OCI-LY1 (cell line): ENCODE measurements around the gene MED26.

Experiments
- H2AFZ ChIP-seq: fragments of 200-600 bp; sonication (generic), shearing (Covaris generic); 2 replicates; pipeline ENCODE4 v1.6.0; 2014; ENCODE audit warnings: antibody characterized with exemption, mild to moderate bottlenecking, low read length
- H3F3A ChIP-seq: fragments of 200-600 bp; sonication (generic), shearing (Covaris generic); 2 replicates; pipeline ENCODE4 v1.6.0; 2014; ENCODE audit warnings: mild to moderate bottlenecking, antibody characterized with exemption, low read length, moderate library complexity; ENCODE audit not compliant: insufficient read depth
- H3K27ac ChIP-seq: fragments of 200-600 bp; sonication (generic); 2 replicates; pipeline ENCODE4 v1.5.1; 2014; ENCODE audit warnings: low read length, mixed run types, mild to moderate bottlenecking, low read depth; ENCODE audit not compliant: poor library complexity, severe bottlenecking
- H3K27me3 ChIP-seq: fragments of 200-600 bp; sonication (generic); 2 replicates; pipeline ENCODE4 v1.6.0; 2014; ENCODE audit warnings: antibody characterized with exemption, mild to moderate bottlenecking, low read length, moderate library complexity; ENCODE audit not compliant: insufficient read depth
- H3K36me3 ChIP-seq: fragments of 200-600 bp; sonication (generic); 2 replicates; pipeline ENCODE4 v1.6.1; 2014; ENCODE audit warnings: mild to moderate bottlenecking, antibody characterized with exemption, low read length, moderate library complexity, mixed read lengths; ENCODE audit not compliant: insufficient read depth
- H3K4me1 ChIP-seq: fragments of 200-600 bp; sonication (generic); 2 replicates; pipeline ENCODE4 v1.5.1; 2014; ENCODE audit warnings: mild to moderate bottlenecking, low read length, moderate library complexity; ENCODE audit not compliant: insufficient read depth, severe bottlenecking
- H3K4me2 ChIP-seq: fragments of 200-600 bp; sonication (generic), shearing (Covaris generic); 2 replicates; pipeline ENCODE4 v1.6.1; 2014; ENCODE audit warnings: low read length
- H3K4me3 ChIP-seq: fragments of 200-600 bp; sonication (generic); 2 replicates; pipeline ENCODE4 v1.5.1; 2014; ENCODE audit warnings: low read length, low read depth, mild to moderate bottlenecking, mixed read lengths; ENCODE audit not compliant: poor library complexity, severe bottlenecking
- H3K79me2 ChIP-seq: fragments of 200-600 bp; shearing (Covaris generic); 2 replicates; pipeline ENCODE4 v1.6.1; 2016; ENCODE audit warnings: mixed run types, low read length, mixed read lengths; ENCODE audit not compliant: insufficient read depth
- H3K9ac ChIP-seq: fragments of 200-600 bp; sonication (generic), shearing (Covaris generic); 2 replicates; pipeline ENCODE4 v1.6.1; 2014; ENCODE audit warnings: mild to moderate bottlenecking, low read length, mixed read lengths
- H3K9me2 ChIP-seq: fragments of 200-600 bp; sonication (generic), shearing (Covaris generic); 2 replicates; pipeline ENCODE4 v1.6.1; 2014; ENCODE audit warnings: low read depth, mild to moderate bottlenecking, low read length, mixed read lengths
- H3K9me3 ChIP-seq: fragments of 200-600 bp; shearing (Covaris generic); 2 replicates; pipeline ENCODE4 v1.6.1; 2014; ENCODE audit warnings: low read length, mixed read lengths
- H4K20me1 ChIP-seq: fragments of 200-600 bp; sonication (generic), shearing (Covaris generic); 2 replicates; pipeline ENCODE4 v1.6.0; 2016; ENCODE audit warnings: mild to moderate bottlenecking, low read length; ENCODE audit not compliant: insufficient read depth
- CTCF ChIP-seq: fragments of 200-600 bp; sonication (generic), shearing (Covaris generic); IDR thresholded peaks from 2 replicates; pipeline ENCODE4 v1.5.1; 2017; ENCODE audit warnings: mild to moderate bottlenecking, antibody characterized with exemption, low read length, moderate library complexity, mixed read lengths
- EZH2 ChIP-seq: fragments of 200-600 bp; sonication (generic), shearing (Covaris generic); IDR thresholded peaks from 2 replicates; pipeline ENCODE4 v1.8.0; 2017; ENCODE audit warnings: borderline replicate concordance, mixed run types, mild to moderate bottlenecking, antibody characterized with exemption, low read length, moderate library complexity, mixed read lengths

The MED26 gene

GRCh38 chr19:16571822-16572331 lies 56.1 kb downstream of the MED26 start:
- H2AFZ ChIP-seq, result no peak overlapping the region

GRCh38 chr19:16571283-16571682 lies 56.7 kb downstream of the MED26 start:
- Histone ChIP-seq H3K9me3 (no peaks in the 10 kb centered on the region), H3K4me3 (peak overlapping the region; percentile 88), H3F3A (no peaks in the 10 kb centered on the region; the same call in 1 of the 2 replicates), H2AFZ (no peak overlapping the region), H3K4me1 (peaks cover 37% of the 10 kb centered on the region), H3K9me2 (no peaks in the 10 kb centered on the region), H3K27ac (peak overlapping the region; percentile 20), H3K9ac (peak overlapping the region; percentile 83), H3K36me3 (peaks cover 62% of the 10 kb centered on the region), H4K20me1 (no peaks in the 10 kb centered on the region), H3K4me2 (peak overlapping the region; percentile 95), H3K79me2 (peaks cover 7% of the 10 kb centered on the region), H3K27me3 (no peaks in the 10 kb centered on the region)
- TF ChIP-seq EZH2 (no peak), CTCF (no peak)

More at GRCh38 chr19:16571822-16572331, 56.1 kb downstream of the MED26 start:
- Histone ChIP-seq H3K9me3 (no peaks in the 10 kb centered on the region), H3K36me3 (peaks cover 62% of the 10 kb centered on the region), H3K79me2 (peaks cover 7% of the 10 kb centered on the region), H3K27ac (no peak overlapping the region), H3K4me1 (peaks cover 37% of the 10 kb centered on the region), H3K4me3 (peak overlapping the region; percentile 88), H3K9ac (peak overlapping the region; percentile 83), H4K20me1 (no peaks in the 10 kb centered on the region), H3K9me2 (no peaks in the 10 kb centered on the region), H3F3A (no peaks in the 10 kb centered on the region; the same call in 1 of the 2 replicates), H3K27me3 (no peaks in the 10 kb centered on the region), H3K4me2 (peak overlapping the region; percentile 95)
- TF ChIP-seq CTCF (no peak), EZH2 (no peak)

GRCh38 chr19:16569609-16570320 lies 58.2 kb downstream of the MED26 start:
- Histone ChIP-seq H2AFZ (no peak overlapping the region), H3K9me3 (no peaks in the 10 kb centered on the region), H3K27me3 (no peaks in the 10 kb centered on the region), H3K9ac (no peak overlapping the region), H4K20me1 (no peaks in the 10 kb centered on the region), H3F3A (no peaks in the 10 kb centered on the region; the same call in 1 of the 2 replicates), H3K27ac (no peak overlapping the region), H3K79me2 (peaks cover 7% of the 10 kb centered on the region), H3K4me1 (peaks cover 37% of the 10 kb centered on the region), H3K4me3 (no peak overlapping the region), H3K9me2 (no peaks in the 10 kb centered on the region), H3K4me2 (no peak overlapping the region), H3K36me3 (peaks cover 58% of the 10 kb centered on the region)
- no peak for TF ChIP-seq EZH2
- no peak for TF ChIP-seq CTCF
